HTR-8/SVneo (cell line): ENCODE measurements around the gene CES3.

ENCODE experiments used
- DNase-seq: peaks from one replicate; pipeline ENCODE4 v3.0.0; 2011; ENCODE audit warnings: low spot score, mixed read lengths; ENCODE audit not compliant: insufficient read length
- FAIRE-seq: peaks from 2 replicates; lab custom pipeline; 2011; peaks lifted over from hg19 to GRCh38; lab: Jason Lieb, UNC

The CES3 gene

DNA sequence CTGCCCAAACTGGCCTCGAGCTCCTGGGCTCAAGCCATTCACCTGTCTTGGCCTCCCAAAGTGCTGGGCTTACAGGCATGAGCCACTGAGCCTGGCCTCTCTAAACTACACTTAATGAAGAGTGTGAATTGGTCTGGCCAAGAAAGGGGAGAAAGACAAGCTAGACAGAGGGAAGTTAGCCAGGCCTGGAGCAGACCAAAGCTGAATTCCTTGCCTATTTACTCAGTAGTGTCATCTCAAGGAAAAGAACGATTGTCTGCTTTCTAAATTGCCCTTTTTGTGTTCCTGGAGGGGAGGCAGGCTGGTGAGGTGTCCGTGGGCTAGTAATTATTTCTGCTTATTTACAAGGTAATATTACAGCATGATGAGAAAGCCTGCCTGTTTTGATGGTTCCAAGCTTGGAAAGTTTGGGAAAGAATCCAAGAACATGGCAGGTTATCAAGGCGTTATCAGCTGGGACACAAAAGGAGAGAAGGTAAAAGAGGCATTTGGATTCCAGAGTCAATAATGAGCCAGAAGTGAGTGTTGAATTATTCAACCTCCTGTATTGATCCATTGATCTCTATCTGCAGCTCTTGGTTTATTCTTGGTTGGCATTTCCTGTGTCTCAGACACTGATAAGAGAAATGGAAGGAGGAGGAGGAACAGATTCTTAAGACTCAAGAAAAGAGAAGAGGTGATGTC, 61.6 kb downstream of the CES3 start:
- no peak for FAIRE-seq
- no peak for DNase-seq

DNA sequence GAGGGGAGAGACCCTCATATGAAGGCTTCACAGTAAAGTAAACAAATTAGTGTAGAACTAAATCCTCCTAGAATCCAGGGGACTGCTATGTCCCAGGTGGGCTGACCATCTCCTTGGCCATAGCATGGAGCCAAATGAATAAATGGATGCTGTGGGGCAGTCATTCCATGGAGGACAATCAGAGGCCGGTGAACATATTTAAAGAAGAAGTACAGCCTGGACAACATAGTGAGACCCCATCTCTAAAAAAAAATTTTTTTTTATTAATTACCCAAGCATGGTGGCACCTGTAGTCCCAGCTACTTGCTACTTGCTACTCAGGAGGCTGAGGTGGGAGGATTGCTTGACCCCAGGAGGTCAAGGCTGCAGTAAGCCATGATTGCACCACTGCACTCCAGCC, 62.6 kb downstream of the CES3 start:
- DNase-seq (no peak), FAIRE-seq (no peak)
